Measurements from ENCODE around the gene RPH3AL.

DNA sequence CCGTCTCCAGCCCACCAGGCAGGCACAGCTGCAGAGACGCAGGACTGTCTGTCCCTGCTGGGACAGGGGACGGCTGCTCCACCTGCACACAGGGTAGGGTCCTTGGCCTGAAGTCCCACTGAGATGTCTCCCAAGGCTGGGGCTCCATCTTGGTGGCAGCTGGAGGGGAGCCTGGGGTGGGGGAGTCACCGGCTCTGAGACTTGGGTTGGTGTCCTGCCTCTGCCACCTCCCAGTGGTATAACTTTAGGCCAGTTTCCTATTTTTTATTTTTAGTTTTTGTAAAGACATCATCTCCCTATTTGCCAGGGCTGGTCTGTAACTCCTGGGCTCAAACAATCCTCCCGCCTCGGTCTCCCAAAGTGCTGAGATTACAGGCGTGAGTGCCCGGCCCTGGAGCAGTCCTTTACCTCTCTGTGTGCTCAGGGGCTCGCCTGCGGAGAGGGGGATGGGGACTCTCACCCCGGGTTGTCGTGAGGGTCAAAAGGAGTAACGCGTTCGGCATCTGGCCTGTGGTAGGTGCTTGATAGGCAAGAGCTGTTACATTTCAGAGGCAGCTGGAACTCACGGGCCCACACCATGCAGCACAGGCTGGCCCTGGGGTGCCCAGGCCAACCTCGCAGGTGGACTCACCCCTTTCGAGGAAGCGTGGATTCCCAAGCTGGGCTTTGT, 124.5 kb downstream of the RPH3AL start:
- no peak for TF ChIP-seq CTCF (IDR thresholded peaks at IDR 0.05; ENCODE audit: low read depth, low read length)
- no peak for TF ChIP-seq MAX (IDR thresholded peaks at IDR 0.05; ENCODE audit: low read depth, low read length)
- TF ChIP-seq POLR2A (IDR thresholded peaks at IDR 0.05; ENCODE audit: extremely low read depth, insufficient read length): no peak
- TF ChIP-seq MYC (IDR thresholded peaks at IDR 0.05; ENCODE audit: low read depth, low read length): no peak

Measured in NB4 (cell line).